GM18499 (cell line): ENCODE measurements around the gene RNF34.

Source experiments
- ATAC-seq: cut with Tn5 transposase; IDR thresholded peaks from one replicate; pipeline ENCODE4 v1.9.1; 2021; ENCODE audit warnings: moderate number of reproducible peaks; ENCODE audit not compliant: insufficient read depth, unreplicated experiment

RNF34 gene

DNA sequence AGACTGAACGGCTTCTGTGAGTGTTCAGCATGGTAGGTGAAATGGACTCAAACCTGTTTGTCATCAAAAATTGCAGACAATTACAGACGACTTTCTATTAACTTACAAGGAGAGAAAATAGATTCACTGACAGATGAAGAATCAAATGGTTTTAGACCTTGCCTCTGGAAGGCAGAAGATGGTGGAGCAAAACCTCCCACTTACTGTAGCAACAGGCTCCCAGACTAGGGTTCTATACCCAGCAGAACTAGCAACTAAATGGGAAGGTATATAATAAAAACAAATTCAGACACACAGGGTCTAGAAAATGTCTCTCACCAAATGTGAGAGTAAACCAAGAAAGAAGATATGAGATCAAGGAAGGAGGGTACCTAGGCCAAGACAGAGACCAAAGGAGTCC, 36.8 kb downstream of the RNF34 start:
- no peak for ATAC-seq

DNA sequence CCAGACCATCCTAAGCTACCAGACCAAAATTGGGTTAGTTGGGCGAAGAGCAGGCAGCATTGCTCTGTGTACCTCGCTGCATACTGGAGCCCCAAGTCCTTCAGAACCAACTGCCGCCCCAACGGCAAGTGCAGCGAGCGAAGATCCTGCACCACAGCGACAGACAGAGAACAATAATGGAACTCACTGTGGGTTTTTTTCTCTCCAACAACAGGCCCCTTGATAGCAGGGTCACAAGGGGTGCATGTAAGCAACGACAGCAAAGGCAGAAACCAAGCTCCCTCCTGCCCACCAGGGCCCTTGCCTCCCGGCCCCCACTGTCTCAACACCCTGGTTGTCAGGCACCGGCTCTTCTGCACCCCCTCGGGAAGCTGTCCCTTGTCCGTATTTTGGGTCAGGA, 39.0 kb downstream of the RNF34 start:
- no peak for ATAC-seq

DNA sequence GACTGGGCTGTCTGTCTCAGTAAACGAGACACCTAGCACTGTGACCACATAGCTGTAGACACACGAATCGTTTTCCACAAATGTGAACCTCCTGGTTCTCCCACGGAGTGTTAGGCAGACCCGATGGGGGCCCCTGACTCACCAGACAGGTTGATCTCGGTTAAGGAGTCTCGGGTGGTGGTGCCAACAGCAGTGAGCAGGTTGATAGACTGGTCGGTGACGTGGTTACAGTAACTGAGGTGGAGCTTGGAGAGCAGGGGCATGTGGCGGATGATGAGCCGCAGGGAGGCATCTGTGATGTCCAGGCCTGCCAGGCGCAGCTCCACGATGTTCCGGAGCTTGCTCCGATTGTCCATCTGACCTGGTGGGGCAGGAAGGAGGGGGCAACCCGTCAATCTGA, 39.8 kb downstream of the RNF34 start:
- ATAC-seq: no peak

DNA sequence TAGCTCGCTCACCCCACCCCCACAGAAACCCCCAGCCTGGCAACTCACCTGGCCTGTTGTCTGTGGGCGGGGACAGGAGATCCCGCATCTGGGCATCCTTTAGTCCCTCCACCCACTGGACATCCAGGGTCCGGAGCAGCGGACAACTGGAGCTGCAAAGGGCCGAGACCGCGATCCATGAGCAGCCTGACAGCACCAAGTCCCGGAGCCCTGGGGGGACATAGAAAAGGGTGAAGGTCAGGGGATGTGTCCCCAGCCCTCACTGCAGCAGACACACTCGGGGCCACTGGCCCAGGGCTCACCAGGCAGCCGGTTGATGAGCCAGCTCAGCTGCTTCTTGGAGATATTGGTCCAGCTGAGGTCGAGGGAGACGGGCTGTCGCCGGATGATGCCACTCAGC, 40.9 kb downstream of the RNF34 start:
- no peak for ATAC-seq

DNA sequence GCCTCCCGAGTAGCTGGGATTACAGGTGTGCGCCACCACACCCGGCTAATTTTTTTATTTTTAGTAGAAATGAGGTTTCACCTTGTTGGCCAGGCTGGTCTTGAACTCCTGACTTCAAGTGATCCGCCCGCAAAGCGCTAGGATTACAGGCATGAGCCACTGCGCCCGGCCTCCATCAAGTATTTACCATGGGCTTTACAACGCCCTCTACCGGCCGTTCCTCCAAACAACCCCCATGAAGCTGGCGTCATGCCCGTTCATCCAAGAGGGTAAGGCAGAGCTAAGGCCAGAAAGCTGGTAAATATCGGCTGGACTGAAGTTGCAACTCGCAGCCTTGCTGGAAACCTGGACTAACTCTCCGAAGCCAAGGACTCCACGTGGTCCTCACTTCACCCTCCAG, 41.6 kb downstream of the RNF34 start:
- no peak for ATAC-seq

DNA sequence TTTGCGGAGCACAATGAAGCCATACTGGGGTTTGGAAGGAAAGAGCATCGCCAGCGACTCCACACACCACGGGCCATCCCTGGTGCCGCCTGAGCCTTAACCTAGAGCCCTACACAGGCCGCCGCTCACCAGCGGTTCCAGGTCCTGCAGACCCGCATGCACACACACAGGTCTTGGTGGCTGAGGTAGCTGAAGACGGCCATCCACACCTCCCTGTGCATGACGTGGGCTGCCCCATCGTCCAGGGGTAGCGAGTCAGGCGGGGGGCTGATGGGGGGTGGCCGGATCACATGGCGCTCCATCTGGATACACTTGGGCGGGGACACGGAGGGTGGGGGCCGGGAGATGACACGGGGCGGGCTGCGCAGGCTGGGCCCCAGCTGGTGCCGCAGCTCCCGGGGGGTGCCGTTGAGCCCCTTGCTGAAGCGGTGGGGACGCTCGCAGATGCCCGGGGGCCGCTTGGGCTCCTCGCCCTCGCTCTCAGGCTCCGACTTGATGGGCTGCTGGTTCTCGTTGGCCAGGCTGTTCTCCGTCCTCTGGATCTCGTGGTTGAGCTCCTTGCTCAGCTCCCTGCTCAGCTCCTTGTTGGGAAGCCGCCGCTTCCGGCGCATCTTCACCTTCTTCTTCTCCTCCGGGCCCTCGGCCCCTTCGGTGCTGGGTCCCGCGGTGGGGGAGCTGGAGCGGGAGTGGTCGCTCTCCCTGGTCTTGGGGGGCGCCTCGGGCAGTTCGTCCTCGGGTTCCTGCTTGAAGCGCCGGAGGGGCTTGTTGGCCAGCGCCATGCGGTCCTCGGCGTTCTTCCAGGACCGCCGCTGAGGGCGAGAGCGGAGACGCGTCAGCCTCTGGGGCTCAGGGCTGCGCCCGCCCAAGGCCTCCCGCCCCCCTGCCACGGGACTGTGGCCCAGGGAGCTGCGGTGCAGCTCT, 42.4 kb downstream of the RNF34 start:
- ATAC-seq: no peak

DNA sequence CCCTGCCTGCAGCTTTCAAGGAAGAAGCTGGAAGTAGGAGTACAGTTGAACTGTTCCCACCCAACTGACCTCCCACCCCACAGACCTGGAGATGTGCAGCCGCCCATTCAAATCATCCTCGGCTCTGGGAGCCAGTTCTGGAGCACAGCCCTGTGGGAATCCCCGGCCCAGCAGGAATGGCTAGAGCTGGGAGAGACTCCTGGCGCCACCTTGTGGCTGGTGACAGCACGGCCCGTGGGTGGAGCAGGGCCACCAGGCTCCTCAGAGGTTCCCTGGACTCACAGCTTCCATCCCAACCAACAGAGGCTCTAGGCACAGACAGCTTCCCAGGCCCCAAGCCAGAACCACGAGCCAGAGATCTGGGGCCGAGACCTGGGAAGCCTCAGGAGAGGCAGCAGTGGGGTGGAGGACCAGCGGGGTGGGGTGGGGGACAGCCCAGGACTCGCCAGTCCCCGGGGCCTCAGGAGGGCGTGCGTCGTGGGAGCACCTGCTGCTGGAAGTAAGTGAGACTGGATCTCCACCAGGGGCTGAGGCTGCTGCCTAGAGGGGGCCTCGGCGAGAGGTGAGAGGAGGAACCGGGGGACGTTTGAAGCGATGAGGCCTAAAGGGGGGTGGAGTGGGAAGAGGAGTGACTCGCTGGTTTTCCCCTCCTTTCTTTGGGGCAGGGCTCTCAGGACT, 43.4 kb downstream of the RNF34 start:
- no peak for ATAC-seq

DNA sequence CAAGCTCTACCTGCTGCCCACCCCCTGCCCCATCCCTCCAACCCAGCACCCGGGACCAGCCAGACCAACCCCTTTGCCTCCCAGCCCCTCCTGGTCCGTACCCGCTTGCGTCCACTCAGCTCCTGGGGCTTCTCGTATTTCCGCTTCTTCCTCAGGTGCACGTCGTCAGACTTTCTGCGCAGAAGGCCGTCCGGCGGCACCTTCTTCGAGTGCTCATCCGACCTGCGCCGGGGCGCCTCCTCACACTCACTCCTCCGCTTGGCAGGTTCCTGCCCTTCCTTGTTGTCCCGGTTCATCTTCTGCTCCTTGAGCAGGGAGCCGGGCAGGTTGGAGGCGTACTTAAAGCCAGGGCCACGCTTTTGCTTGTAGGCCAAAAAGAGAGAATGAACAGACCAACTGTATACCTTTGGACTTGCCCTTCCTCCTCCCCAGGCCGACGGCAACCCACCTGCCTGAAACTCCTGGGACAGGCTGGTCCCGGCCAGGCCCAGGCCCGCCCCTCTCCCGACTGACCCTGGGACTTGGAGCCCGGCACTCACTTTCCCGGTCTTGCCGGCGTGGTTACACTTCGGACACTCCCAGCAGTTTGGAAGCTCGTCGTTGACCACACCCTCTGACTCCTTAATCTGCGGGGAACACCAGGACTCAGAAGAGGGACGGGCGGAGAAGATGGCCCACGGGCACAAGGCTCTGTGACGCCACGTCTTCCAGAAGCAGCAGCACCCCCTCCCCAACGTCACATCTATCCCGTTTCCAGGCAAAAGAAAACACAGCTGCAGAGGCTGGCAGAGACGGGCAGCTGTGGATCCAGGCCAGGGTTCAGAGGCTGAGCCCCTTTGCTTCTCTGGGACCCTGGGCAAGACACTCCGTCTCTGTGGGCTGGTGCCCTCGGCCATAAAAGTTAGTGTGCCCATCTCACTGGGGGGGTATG, 44.3 kb downstream of the RNF34 start:
- no peak for ATAC-seq

DNA sequence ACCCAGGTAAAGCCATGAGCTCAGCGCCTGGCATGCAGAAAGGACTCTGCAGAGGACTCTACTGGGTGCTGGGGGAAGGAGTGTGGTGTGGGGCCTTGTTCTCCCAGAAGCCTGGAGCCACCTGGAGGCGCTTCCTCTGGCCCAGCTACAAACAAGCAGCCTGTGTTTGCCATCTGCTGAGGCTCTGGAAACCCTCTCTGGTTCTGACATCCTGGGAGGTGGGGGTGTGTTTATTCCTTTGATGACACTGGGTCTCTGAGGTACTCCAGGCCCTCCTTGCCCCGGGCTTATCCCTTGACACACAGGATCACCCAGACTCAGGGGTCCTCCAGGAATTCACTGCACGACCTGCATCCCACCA, 44.9 kb downstream of the RNF34 start:
- ATAC-seq: no peak

DNA sequence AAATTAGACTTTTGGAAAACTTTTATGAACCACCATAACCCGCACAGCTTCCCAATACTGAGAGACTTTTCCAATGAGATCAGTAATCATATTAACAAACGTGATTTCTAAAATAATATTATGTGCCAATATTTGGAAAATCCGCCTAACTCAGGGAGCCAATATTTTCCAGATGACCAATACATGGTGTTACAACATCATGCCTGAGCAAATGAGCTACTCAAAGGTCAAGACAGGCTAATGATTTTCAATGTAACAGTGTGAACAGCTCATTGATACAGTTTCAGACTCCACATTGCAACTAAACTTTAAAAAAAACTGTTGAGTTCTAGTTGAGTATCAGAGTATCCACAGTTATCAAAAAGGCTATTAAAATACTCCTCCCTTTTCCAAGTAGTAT, 46.8 kb downstream of the RNF34 start:
- no peak for ATAC-seq

DNA sequence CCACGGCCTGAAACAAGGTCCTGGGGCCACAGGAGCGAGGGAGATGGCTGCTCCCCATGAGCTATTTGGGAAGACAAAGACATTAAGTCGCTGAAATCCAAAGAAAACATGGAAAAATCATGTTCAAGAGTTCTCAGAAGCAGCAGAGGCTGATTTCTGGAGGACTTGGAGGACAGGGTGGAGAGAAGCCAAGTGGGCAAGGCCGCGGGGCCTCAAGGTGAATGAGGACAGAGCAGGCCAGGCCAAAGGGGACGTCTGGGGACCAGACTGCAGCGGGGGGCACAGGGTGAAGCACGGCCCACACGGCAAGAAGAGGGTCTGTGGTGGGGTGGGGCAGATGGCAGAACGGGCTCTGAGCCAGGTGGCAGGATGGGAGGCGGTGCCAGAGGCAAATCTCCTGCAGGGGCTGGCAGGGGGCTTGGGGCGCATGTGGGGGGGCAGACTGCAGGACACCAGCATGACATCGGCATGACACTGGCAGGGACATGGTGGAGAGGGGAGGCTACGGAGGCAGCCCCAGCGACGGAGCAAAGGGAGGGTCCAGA, 48.9 kb downstream of the RNF34 start:
- ATAC-seq: no peak

DNA sequence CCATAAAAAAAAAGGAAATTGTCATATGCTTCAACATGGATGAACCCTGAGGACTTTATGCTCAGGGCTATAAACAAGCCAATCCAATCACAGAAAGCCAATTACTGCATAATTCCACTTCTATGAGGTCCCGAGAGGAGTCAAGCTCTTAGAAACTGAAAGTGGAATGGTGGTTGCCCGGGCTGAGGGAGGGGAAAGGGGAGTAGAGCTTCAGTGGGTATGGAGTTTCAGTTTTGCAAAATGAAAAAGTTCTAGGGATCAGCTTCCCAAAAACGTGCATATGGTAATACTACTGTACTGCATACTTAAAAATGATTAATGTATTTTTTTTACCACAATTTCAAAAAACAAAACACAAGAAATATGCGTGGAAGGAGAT, 52.0 kb downstream of the RNF34 start:
- ATAC-seq: no peak

DNA sequence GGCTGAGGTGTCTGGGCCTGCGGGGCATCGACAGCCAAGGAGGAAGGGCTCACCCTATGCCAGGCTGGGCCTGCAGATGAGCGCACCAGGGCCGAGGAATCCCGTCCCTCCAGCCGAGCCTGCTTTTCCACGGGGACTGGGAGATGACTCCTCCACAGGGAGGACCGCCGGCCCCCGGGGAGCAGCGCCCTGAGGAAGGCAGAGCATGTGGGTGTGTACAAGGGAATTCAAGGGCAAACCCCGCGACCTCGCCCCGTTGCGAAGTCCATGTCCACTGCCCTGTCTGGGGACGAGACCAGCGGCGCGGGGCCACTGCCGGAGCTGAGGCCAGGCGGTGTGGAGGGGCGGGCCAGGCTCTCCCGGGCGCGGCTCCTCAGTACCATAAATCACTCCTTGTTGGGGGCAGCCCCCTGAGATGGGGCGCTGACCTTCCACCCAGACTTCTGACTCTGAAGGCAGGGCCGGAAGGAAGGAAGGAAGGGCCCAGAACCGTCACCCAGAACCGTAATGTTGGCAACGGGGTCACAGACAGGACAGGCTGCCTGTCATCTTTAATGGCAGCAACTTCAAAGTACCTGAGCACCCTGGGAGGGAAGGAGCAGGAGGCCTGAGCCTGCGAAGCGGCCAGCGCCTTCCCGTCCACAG, 52.5 kb downstream of the RNF34 start:
- no peak for ATAC-seq

DNA sequence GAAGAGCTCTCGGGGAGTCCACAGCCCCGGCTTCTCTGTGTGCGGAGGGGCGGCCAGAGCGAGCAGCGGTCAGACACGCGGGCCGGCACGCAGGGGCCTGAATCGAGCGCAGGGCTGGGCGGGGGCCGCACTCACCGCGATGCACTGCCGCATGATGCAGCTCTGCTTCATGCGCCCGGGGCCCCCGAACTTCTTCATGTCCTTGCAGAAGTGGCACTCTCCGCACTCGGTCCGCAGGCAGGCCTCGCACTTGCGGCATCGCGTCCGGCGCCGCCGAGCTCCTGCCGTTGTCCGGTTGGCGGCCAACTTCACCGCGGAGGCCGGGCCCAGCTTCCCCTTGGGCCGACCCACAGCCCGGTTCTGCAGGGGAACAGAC, 53.1 kb downstream of the RNF34 start:
- ATAC-seq: no peak

DNA sequence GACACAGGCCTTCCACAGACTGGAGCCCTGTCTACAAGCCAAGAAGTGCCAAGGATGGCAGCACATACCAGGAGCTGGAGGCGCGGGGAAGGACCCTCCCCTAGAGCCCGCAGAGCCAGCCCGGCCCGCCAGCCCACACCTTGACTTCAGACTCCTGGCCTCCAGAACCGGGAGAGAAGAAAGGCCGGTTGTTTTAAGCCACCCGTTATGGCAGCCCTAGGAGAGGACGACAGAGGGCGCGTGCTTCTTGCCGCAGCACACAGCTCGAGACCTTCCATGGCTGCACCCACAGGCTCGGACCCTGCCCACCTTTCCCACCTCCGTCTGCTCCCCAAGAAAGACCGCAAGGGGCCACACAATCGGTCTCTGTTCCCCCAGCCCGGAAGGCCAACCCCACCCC, 53.7 kb downstream of the RNF34 start:
- ATAC-seq: no peak

DNA sequence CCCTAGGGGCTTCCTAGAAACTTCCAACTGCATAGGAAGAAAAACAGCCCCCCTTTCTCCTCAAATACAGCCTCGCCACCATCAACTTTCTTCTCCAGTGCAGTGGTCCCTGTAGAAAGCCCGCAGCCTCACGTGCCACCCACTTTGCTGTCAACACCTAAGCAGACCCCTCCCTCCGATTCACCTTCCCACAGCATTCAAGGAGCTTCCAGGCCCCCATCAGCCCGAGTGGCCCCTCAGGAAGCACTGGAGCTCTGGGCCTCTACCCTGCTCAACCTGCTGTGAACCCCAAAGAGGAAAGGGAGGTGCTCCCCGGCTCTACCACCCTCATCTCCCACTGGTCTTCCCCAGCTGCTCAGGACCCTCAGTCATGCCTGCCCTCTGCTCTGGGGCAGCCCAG, 55.0 kb downstream of the RNF34 start:
- no peak for ATAC-seq

DNA sequence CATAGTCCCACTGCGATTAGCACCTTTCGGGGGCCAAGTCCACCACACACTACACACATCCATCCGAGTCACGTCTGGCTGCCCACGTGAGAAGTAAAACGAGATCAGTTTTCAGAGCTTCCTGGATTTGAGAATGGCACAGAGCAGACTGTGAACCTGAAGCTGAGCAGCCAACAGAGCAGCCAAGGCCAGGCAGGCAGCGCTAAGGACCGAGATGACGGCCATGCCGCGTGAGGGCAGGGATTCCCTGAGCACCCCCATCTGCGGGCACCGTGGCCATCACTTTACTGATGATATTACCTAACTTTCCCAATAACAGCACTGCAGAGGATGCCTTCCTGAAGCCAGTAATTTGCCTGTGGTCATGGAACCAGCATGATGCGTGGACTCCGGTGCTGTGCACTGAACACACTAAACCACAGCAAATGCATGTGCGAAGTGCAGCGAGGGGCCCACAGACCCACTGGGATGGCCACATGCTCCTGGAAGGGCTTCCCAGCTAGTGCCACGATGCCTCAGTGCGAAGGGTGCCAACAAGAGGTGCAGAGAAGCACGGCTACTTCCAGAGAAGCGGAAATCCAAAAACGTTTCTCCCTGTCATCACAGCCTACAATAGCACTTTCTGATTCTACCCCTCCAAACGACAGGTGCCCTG, 56.0 kb downstream of the RNF34 start:
- ATAC-seq: no peak

DNA sequence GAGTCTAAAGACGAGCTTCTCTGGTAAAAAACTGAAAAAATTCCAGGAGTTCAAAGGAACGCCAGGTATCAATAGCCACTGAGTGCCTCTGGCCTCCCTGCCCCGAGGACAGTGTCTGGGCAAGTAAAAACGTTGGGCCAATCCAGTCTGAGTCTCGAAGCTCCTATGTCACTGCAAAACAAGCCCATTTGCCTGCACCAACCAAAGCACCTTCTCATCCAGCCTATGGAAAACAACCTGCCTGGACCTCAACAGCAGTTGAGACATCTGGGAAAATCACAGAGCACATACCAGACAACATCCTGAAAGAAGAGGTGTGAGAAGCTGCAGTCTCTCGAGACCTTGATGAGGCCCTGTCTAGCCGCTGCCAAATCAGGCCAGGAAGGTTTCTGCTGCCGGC, 56.6 kb downstream of the RNF34 start:
- ATAC-seq: no peak

DNA sequence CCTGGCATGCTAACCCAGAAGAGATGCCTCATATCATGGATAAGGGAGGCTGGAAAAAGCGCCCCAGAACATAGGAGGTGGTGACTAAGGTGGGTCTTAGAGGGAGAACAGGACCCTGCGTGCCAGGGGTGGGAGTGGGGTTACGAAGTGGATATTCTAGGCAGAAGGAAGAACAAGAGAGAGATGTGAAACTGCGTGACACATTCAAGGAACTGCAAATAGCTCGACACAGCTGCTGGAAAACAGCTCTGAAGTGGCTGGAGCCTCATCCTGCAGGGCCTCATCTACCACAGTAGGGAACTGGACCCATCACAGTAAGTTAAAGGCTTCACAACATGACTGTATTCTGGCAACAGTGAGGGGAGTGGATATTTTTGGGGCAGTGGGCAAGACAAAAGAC, 61.1 kb downstream of the RNF34 start:
- no peak for ATAC-seq

DNA sequence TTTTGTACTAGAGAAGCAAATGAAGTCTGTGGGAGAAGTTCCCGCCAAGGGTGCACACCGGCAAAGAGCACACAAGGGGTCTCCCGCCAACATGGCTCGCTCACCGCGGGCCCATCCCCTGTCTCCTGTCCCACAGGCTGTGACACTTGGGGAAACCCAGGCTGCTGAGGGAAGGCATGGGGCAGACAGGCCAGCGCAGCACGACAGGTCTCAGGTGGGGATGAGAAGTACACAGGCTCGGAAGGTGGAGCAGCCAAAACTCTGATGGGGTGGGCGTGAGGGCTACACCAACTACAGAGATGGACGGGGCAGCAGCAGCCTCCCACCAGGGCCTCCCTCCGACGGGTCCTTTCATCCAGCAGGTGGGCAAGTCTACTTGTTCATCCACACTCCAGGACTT, 64.4 kb downstream of the RNF34 start:
- no peak for ATAC-seq
